Tibial artery (tissue), 4 donors: ENCODE results near the gene COL4A2.
A peak's percentile ranks its signal among the peaks of the same experiment; 100 is the strongest.

ENCODE experiments used
- DNase-seq, 2 donors: peaks; one replicate each; pipeline ENCODE4 v3.0.0-alpha.2; 2019
- H3K27ac ChIP-seq, 2 donors: fragments of 200-600 bp; sonication (generic) in 1 of 2; 1 replicate in 1 of 2; 2 replicates in 1 of 2; pipeline ENCODE4 v1.5.1; 2018 to 2019; ENCODE audit warnings: mild to moderate bottlenecking in 1 of 2
- H3K27me3 ChIP-seq, 2 donors: fragments of 200-600 bp; sonication (generic) in 1 of 2; one replicate each; pipeline versions ENCODE4 v1.5.1 to v1.6.0; 2016 to 2019
- H3K36me3 ChIP-seq, 3 donors: fragments of 200-600 bp; sonication (generic) in 2 of 3; one replicate each; pipeline ENCODE4 v1.5.1; 2016 to 2019; ENCODE audit warnings: mild to moderate bottlenecking in 2 of 3
- H3K4me1 ChIP-seq, 4 donors: fragments of 200-600 bp; sonication (generic) in 2 of 4; 1 replicate in 3 of 4; 2 replicates in 1 of 4; pipeline ENCODE4 v1.5.1; 2016 to 2019
- H3K4me3 ChIP-seq, 2 donors: fragments of 200-600 bp; sonication (generic) in 1 of 2; 1 replicate in 1 of 2; 2 replicates in 1 of 2; pipeline ENCODE4 v1.5.1; 2018 to 2019; ENCODE audit warnings: mild to moderate bottlenecking in 2 of 2
- H3K9me3 ChIP-seq, 3 donors: fragments of 200-600 bp; sonication (generic) in 1 of 3; one replicate each; pipeline ENCODE4 v1.5.1; 2016 to 2019
- intact Hi-C: fragments of 100-400 bp; cut with DNase I; formaldehyde crosslinking; loops from one replicate; pipeline ENCODE4 v1.15.0; 2023; ENCODE audit warnings: low total_unique reads
- TF ChIP-seq, protein P1 (sequence below), 2 experiments: fragments of 200-600 bp in 1 of 2; fragments of 450-650 bp in 1 of 2; IDR thresholded peaks; one replicate each; pipeline ENCODE4 v1.5.1; 2017 to 2019; ENCODE audit warnings: antibody characterized with exemption in 2 of 2, mild to moderate bottlenecking in 1 of 2, moderate library complexity in 1 of 2

COL4A2 gene

DNA sequence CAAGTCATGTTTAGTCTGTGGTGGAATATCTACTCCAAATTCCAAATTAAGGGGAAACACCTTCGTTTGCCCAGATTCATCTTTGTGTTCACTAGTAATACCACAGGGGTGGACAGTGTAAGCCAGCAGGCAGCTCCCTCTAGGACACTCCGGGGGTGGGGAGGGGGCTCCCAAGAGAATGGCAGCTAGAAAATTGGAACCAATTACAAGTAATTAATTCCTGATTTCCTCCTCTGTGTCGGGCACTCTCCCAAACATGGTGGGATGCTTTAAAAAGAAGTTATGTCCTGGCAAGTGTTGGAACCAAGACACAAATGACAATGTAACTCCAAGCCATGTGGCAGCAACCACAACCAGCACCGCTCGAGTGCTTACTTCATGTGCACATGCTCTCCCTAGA is 6.0 kb upstream of the COL4A2 start:
- TF ChIP-seq, protein P1, sequence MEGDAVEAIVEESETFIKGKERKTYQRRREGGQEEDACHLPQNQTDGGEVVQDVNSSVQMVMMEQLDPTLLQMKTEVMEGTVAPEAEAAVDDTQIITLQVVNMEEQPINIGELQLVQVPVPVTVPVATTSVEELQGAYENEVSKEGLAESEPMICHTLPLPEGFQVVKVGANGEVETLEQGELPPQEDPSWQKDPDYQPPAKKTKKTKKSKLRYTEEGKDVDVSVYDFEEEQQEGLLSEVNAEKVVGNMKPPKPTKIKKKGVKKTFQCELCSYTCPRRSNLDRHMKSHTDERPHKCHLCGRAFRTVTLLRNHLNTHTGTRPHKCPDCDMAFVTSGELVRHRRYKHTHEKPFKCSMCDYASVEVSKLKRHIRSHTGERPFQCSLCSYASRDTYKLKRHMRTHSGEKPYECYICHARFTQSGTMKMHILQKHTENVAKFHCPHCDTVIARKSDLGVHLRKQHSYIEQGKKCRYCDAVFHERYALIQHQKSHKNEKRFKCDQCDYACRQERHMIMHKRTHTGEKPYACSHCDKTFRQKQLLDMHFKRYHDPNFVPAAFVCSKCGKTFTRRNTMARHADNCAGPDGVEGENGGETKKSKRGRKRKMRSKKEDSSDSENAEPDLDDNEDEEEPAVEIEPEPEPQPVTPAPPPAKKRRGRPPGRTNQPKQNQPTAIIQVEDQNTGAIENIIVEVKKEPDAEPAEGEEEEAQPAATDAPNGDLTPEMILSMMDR (IDR thresholded peaks at IDR 0.05): no peak
- intact Hi-C loops: loop anchor here (10.0 kb wide), 1 partner anchor 76 kb away; no protein-coding TSS in a partner anchor
- H3K9me3 ChIP-seq: no peaks in the 10 kb centered on the region
- no peak for DNase-seq
- no peaks in the 10 kb centered on the region for H3K27me3 ChIP-seq
- peak overlapping the region; percentile 96 to 99 for H3K27ac ChIP-seq
- H3K36me3 ChIP-seq: peaks cover 0 to 4% (median 0%) of the 10 kb centered on the region in 3 donors
- H3K4me1 ChIP-seq: peaks cover 9 to 91% (median 61%) of the 10 kb centered on the region in 4 donors
- peak overlapping the region; percentile 20 to 30 for H3K4me3 ChIP-seq

DNA sequence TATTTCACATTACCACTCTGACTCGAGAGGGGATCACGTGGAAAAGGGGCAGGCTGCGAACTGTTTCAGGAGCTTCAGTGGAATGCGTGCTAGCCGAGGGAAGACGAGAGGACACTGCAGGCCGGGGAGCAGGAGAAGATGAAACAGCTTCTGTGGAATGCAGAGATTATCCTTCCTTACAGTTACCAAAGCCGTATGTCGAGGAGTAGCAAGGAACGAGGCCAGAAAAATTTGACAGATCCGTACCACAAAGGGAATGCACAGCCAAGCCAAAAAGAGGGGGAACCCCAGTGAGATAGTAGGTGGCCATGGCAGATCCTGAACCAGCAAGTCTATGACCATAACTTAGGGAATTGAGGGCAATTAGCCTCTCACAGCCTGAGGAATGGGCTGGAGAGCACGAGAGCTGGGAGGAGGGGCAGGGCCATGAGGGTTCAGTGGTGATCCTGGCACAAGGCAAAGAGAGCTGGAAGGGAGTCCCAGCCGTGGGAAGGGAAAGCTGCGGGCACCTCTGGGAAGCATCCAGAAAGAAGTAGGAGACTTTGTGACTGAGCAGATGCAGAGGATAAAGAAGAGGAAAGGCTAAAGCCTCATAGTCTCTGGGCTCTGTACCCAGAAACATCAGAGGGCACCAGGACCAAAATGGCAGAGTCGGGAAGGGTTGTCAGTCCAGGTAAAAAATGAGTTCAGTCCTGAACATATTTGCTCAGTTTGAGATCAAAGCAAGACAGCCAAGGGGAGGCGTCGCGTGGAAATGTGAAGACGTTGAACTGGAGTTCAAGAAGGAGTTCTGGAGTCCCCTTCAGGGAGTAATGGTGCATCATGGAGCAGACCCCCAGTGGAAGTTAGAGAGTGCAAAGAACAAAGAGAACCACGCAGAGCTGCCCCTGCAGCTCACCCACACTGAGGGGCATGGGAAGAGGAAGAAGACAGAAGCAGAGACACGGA is 5.2 kb upstream of the COL4A2 start:
- Histone ChIP-seq H3K36me3 (peaks cover 0 to 4% (median 0%) of the 10 kb centered on the region in 3 donors), H3K4me3 (peak overlapping the region; percentile 20 to 30), H3K27ac (peak overlapping the region; percentile 96 to 99), H3K4me1 (peaks cover 9 to 83% (median 58%) of the 10 kb centered on the region in 4 donors), H3K27me3 (no peaks in the 10 kb centered on the region), H3K9me3 (no peaks in the 10 kb centered on the region)
- intact Hi-C loops: loop anchor here (10.0 kb wide), 1 partner anchor 77 kb away; no protein-coding TSS in a partner anchor
- TF ChIP-seq, protein P1 (IDR thresholded peaks at IDR 0.05): no peak
- DNase-seq: no peak

DNA sequence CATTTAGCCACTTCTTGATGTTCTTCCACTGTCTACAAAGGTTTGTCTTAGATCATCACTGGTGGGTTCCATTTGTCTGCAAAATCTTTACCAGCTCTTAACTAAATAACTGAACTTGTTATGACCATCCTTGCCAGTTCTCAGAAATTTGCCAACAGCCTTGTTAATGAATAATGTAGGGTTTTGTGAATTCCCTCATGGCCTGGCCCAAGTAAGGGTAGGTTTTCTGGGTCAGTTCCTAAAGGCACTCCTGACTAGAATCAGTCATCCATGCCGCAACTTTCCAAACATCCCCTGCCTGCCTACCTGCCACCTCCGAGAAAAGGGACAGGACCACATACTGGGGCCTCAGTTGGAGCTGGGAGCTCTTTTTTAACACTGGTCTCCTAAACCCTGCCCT is 4.1 kb upstream of the COL4A2 start:
- TF ChIP-seq, protein P1 (IDR thresholded peaks at IDR 0.05): no peak
- peak overlapping the region; percentile 96 to 99 for H3K27ac ChIP-seq
- peaks cover 9 to 71% (median 55%) of the 10 kb centered on the region in 4 donors for H3K4me1 ChIP-seq
- intact Hi-C loops: loop anchor here (10.0 kb wide), 1 partner anchor 78 kb away; no protein-coding TSS in a partner anchor
- H3K27me3 ChIP-seq: no peaks in the 10 kb centered on the region
- peaks cover 0 to 4% (median 0%) of the 10 kb centered on the region in 3 donors for H3K36me3 ChIP-seq
- no peak for DNase-seq
- no peaks in the 10 kb centered on the region for H3K9me3 ChIP-seq
- H3K4me3 ChIP-seq: peak overlapping the region; percentile 79 to 97

DNA sequence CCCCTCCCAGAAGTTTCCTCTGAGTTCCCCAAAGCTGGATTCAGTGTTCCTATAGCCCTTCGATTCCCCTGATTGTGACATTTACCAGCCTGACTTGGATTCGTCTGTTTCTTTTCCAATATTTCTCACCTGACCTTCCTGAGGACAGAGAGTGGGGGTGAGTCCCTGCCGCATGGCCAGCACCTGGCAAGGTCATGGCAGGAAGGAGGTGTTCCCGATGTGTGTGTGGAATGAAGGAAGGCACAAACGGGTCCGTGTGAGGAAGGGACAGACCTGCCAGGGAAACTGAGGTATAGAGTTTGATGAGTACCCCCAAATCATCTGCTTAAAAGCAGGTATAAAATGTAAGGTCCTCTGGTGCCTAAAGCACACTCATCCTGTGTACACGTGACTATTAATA is 3.4 kb upstream of the COL4A2 start:
- intact Hi-C loops: loop anchor here (10.0 kb wide), 1 partner anchor 79 kb away; no protein-coding TSS in a partner anchor
- peak overlapping the region; percentile 96 to 99 for H3K27ac ChIP-seq
- TF ChIP-seq, protein P1 (IDR thresholded peaks at IDR 0.05): no peak
- peaks cover 0 to 4% (median 0%) of the 10 kb centered on the region in 3 donors for H3K36me3 ChIP-seq
- H3K4me3 ChIP-seq: peak overlapping the region; percentile 79 to 97
- DNase-seq: no peak
- H3K4me1 ChIP-seq: peaks cover 9 to 65% (median 54%) of the 10 kb centered on the region in 4 donors
- no peaks in the 10 kb centered on the region for H3K27me3 ChIP-seq
- H3K9me3 ChIP-seq: no peaks in the 10 kb centered on the region

DNA sequence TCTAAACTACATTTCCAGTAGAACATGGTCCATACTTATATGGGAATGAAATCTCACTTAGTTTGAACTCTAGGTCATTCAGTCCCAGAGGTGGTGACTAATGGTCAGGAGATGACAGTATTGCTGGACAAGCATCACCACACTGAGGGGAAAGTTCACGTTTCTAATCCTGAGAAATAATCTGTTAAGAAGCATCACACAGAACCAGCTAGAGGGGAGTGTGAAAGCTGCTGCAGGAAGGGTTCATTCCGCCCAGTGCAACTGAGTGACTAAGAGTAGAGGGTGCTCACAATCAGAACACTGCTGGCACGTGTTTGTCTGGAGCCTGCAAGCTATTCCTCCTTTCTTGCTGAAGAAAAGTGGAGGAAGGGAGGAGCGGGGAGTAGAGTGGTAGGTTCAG is 2.8 kb upstream of the COL4A2 start:
- peak overlapping the region; percentile 79 to 97 for H3K4me3 ChIP-seq
- H3K27me3 ChIP-seq: no peaks in the 10 kb centered on the region
- peak overlapping the region; percentile 96 to 99 for H3K27ac ChIP-seq
- intact Hi-C loops: loop anchor here (10.0 kb wide), 1 partner anchor 79 kb away; no protein-coding TSS in a partner anchor
- peaks cover 4 to 63% (median 49%) of the 10 kb centered on the region in 4 donors for H3K4me1 ChIP-seq
- H3K36me3 ChIP-seq: peaks cover 0 to 7% (median 0%) of the 10 kb centered on the region in 3 donors
- TF ChIP-seq, protein P1 (IDR thresholded peaks at IDR 0.05): no peak
- no peaks in the 10 kb centered on the region for H3K9me3 ChIP-seq
- DNase-seq: no peak
